Lower lobe of right lung (tissue), 2 donors: ENCODE data around the gene RAD51B. TPM values are rescaled to one million over a fixed set of nuclear protein-coding genes. Genes with fewer than 3 reads are reported as not detected.

ENCODE experiments used
- ATAC-seq, 2 donors: fragments of 200-7000 bp; cut with Tn5 transposase; one replicate each; pipeline ENCODE4 v1.9.1; 2020 to 2022; ENCODE audit warnings: mild to moderate bottlenecking in 2 of 2, moderate library complexity in 2 of 2
- DNase-seq: peaks from one replicate; pipeline ENCODE4 v3.0.0-alpha.2; 2020
- H3K27ac ChIP-seq: fragments of 200-600 bp; one replicate; pipeline ENCODE4 v1.8.0; 2022
- H3K27me3 ChIP-seq: fragments of 200-600 bp; one replicate; pipeline ENCODE4 v1.8.0; 2022; ENCODE audit warnings: low read depth
- H3K36me3 ChIP-seq: fragments of 200-600 bp; one replicate; pipeline ENCODE4 v1.8.0; 2022; ENCODE audit warnings: mild to moderate bottlenecking
- H3K4me1 ChIP-seq: fragments of 200-600 bp; one replicate; pipeline ENCODE4 v1.8.0; 2022
- H3K4me3 ChIP-seq: fragments of 200-600 bp; one replicate; pipeline ENCODE4 v1.8.0; 2022; ENCODE audit warnings: mild to moderate bottlenecking
- H3K9me3 ChIP-seq: fragments of 200-600 bp; one replicate; pipeline ENCODE4 v1.8.0; 2022
- intact Hi-C: fragments of 100-400 bp; cut with DNase I; formaldehyde crosslinking; loops from one replicate; pipeline ENCODE4 v1.11.0; 2022
- total RNA-seq: library from RNA; stranded (reverse); fragmentation: NEBNext Ultra II Directional; extraction: Animal tissue kit (Norgen Biotek cat#: 25700); gene quantifications from one replicate; pipeline ENCODE4 v1.2.1, GENCODE V29; 2021
- TF ChIP-seq, protein P1 (sequence below): fragments of 200-600 bp; IDR thresholded peaks from one replicate; pipeline ENCODE4 v1.8.0; 2022; ENCODE audit warnings: antibody characterized with exemption, mild to moderate bottlenecking
- donor health status: DM: no; HTN: yes; CAD: no; lungs with severe emphysema.

Gene RAD51B
- total RNA-seq, 1 donor from 2014 or later, result 22.2 TPM

- intact Hi-C loops, result no loop called here
- H3K36me3 ChIP-seq, result no peaks in the 10 kb centered on the region
- no peaks in the 10 kb centered on the region for H3K27me3 ChIP-seq
- TF ChIP-seq, protein P1, sequence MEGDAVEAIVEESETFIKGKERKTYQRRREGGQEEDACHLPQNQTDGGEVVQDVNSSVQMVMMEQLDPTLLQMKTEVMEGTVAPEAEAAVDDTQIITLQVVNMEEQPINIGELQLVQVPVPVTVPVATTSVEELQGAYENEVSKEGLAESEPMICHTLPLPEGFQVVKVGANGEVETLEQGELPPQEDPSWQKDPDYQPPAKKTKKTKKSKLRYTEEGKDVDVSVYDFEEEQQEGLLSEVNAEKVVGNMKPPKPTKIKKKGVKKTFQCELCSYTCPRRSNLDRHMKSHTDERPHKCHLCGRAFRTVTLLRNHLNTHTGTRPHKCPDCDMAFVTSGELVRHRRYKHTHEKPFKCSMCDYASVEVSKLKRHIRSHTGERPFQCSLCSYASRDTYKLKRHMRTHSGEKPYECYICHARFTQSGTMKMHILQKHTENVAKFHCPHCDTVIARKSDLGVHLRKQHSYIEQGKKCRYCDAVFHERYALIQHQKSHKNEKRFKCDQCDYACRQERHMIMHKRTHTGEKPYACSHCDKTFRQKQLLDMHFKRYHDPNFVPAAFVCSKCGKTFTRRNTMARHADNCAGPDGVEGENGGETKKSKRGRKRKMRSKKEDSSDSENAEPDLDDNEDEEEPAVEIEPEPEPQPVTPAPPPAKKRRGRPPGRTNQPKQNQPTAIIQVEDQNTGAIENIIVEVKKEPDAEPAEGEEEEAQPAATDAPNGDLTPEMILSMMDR, result no peak
- ATAC-seq, result no peak
- no peak overlapping the region for H3K27ac ChIP-seq
- no peak for DNase-seq
- no peak overlapping the region for H3K4me3 ChIP-seq
- no peaks in the 10 kb centered on the region for H3K9me3 ChIP-seq
- no peaks in the 10 kb centered on the region for H3K4me1 ChIP-seq
These were observed 499.2 kb downstream of the RAD51B start for GRCh38 chr14:68318828-68319227.

GRCh38 chr14:68320495-68320894 lies 500.9 kb downstream of the RAD51B start:
- Histone ChIP-seq H3K9me3 (no peaks in the 10 kb centered on the region), H3K27me3 (no peaks in the 10 kb centered on the region), H3K36me3 (no peaks in the 10 kb centered on the region), H3K4me3 (no peak overlapping the region), H3K4me1 (no peaks in the 10 kb centered on the region), H3K27ac (no peak overlapping the region)
- DNase-seq (no peak), ATAC-seq (no peak)
- TF ChIP-seq, protein P1, result no peak
- intact Hi-C loops, result no loop called here

GRCh38 chr14:68322940-68323620 lies 503.5 kb downstream of the RAD51B start:
- Histone ChIP-seq H3K27ac (no peak overlapping the region), H3K36me3 (no peaks in the 10 kb centered on the region), H3K27me3 (no peaks in the 10 kb centered on the region), H3K4me1 (no peaks in the 10 kb centered on the region), H3K9me3 (no peaks in the 10 kb centered on the region), H3K4me3 (no peak overlapping the region)
- DNase-seq (no peak), ATAC-seq (no peak)
- intact Hi-C loops, result no loop called here
- TF ChIP-seq, protein P1, result no peak

DNA sequence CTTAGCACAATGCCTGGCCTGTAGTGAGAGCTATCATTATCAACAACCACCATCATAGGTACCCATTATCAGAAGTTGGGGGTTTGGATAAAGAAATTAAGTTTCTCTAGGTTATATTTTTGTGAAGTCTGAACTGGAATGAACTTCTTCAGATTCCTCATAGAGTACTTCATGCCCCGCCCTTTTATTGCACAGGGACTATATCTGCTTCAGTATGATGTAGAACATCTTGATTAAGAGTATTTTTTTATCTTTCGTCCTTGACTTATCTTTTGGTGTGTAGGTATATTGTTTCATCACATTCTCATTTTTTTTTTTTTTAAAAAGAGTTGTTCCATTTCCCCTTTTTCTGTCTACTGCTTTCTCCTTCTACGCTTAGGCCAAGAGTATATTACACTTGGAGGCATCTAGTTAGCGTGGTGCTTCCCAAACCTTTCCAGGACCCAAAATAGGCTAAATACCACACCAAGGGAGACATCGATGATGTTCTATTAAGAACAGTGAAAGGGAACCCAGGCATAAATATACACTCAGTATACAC lies 505.8 kb downstream of the RAD51B start:
- DNase-seq (no peak), ATAC-seq (no peak)
- no peak overlapping the region for H3K4me3 ChIP-seq
- intact Hi-C loops, result no loop called here
- no peak overlapping the region for H3K27ac ChIP-seq
- H3K9me3 ChIP-seq, result no peaks in the 10 kb centered on the region
- no peaks in the 10 kb centered on the region for H3K27me3 ChIP-seq
- H3K4me1 ChIP-seq, result no peaks in the 10 kb centered on the region
- TF ChIP-seq, protein P1, result no peak
- no peaks in the 10 kb centered on the region for H3K36me3 ChIP-seq

DNA sequence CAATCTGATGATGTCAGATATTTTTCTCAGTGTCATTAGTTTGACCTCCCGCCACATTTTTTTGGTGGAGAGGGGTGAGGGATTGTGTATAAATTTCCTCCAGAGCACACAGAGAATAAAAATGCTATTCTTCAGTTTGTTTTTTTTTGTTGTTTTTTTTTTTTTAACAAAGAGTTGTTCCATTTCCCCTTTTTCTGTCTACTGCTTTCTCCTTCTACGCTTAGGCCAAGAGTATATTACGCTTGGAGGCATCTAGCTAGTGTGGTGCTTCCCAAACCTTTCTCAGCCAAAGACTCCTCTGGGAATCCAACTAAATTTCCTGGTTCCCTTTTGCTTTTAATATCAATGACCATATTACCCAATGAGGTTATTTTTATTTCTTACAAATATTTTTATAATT lies 507.7 kb downstream of the RAD51B start:
- ATAC-seq, result no peak
- Histone ChIP-seq H3K4me1 (no peaks in the 10 kb centered on the region), H3K27me3 (no peaks in the 10 kb centered on the region), H3K9me3 (no peaks in the 10 kb centered on the region), H3K4me3 (no peak overlapping the region), H3K27ac (no peak overlapping the region), H3K36me3 (no peaks in the 10 kb centered on the region)
- intact Hi-C loops, result no loop called here
- TF ChIP-seq, protein P1, result no peak
- no peak for DNase-seq
